Keratinocyte (primary cell): ENCODE data around the gene PLA2G12B. TPM values are rescaled to one million over a fixed set of nuclear protein-coding genes. Genes with fewer than 3 reads are reported as not detected.
A peak's percentile ranks its signal among the peaks of the same experiment; 100 is the strongest.

ENCODE experiments used
- DNase-seq: peaks from one replicate; pipeline ENCODE4 v3.0.0-alpha.2; 2011; ENCODE audit warnings: low read depth, missing footprints, low spot score
- FAIRE-seq: peaks from 2 replicates; lab custom pipeline; 2011; peaks lifted over from hg19 to GRCh38; lab: Jason Lieb, UNC
- H2AFZ ChIP-seq: 2 replicates; pipeline ENCODE4 v1.6.0; 2012; ENCODE audit warnings: low read length, control low read depth, inconsistent platforms; ENCODE audit not compliant: control insufficient read depth
- H3K27ac ChIP-seq: 2 replicates; pipeline ENCODE4 v1.5.1; 2011; ENCODE audit warnings: low read length; ENCODE audit not compliant: control insufficient read depth, insufficient read depth
- H3K27me3 ChIP-seq: 3 replicates; pipeline ENCODE4 v1.6.0; 2011; ENCODE audit warnings: low read length; ENCODE audit not compliant: control insufficient read depth, insufficient read depth; ENCODE audit errors: extremely low read depth
- H3K36me3 ChIP-seq, 2 experiments: 2 replicates in 1 of 2; 3 replicates in 1 of 2; pipeline ENCODE4 v1.5.1; 2011; ENCODE audit warnings: low read length in 2 of 2, mild to moderate bottlenecking in 1 of 2; ENCODE audit not compliant: control insufficient read depth in 2 of 2, insufficient read depth in 2 of 2; ENCODE audit errors: extremely low read depth in 1 of 2
- H3K4me1 ChIP-seq: 3 replicates; pipeline ENCODE4 v1.5.1; 2011; ENCODE audit warnings: low read length; ENCODE audit not compliant: control insufficient read depth, insufficient read depth; ENCODE audit errors: extremely low read depth
- H3K4me2 ChIP-seq: 3 replicates; pipeline ENCODE4 v1.6.0; 2011; ENCODE audit warnings: low read depth, low read length; ENCODE audit not compliant: control insufficient read depth, insufficient read depth; ENCODE audit errors: extremely low read depth
- H3K4me3 ChIP-seq, 3 experiments: fragments of 200-600 bp in 1 of 3; sonication (generic) in 1 of 3; 2 replicates in 2 of 3; 3 replicates in 1 of 3; pipeline ENCODE4 v1.5.1; 2011 to 2016; ENCODE audit warnings: low read length in 3 of 3, mild to moderate bottlenecking in 3 of 3, control low read depth in 2 of 3, inconsistent platforms in 1 of 3, low read depth in 1 of 3, mixed read lengths in 1 of 3, mixed run types in 1 of 3, moderate library complexity in 1 of 3; ENCODE audit not compliant: control insufficient read depth in 2 of 3, insufficient read depth in 2 of 3; ENCODE audit errors: extremely low read depth in 1 of 3
- H3K79me2 ChIP-seq: 2 replicates; pipeline ENCODE4 v1.6.0; 2012; ENCODE audit warnings: low read length; ENCODE audit not compliant: control insufficient read depth, insufficient read depth
- H3K9ac ChIP-seq: 3 replicates; pipeline ENCODE4 v1.6.0; 2011; ENCODE audit warnings: low read length; ENCODE audit not compliant: control insufficient read depth, insufficient read depth; ENCODE audit errors: extremely low read depth
- H3K9me1 ChIP-seq: 3 replicates; pipeline ENCODE4 v1.6.0; 2011; ENCODE audit warnings: low read length; ENCODE audit not compliant: control insufficient read depth, insufficient read depth; ENCODE audit errors: extremely low read depth
- H3K9me3 ChIP-seq: 2 replicates; pipeline ENCODE4 v1.5.1; 2012; ENCODE audit warnings: low read depth, low read length; ENCODE audit not compliant: control insufficient read depth
- H4K20me1 ChIP-seq: 3 replicates; pipeline ENCODE4 v1.6.0; 2011; ENCODE audit warnings: low read length; ENCODE audit not compliant: control insufficient read depth, insufficient read depth; ENCODE audit errors: extremely low read depth
- EZH2 ChIP-seq: IDR thresholded peaks from one replicate; pipeline ENCODE4 v1.6.1; 2012; ENCODE audit warnings: inconsistent platforms, mild to moderate bottlenecking, low read length, moderate library complexity
- dilution Hi-C: fragments of 300-500 bp; cut with MboI; formaldehyde crosslinking; loops from one replicate; pipeline ENCODE4 v1.7.0; 2020; ENCODE audit warnings: low sequenced_read_pairs; ENCODE audit not compliant: extremely low pct_ligation_motif_present
- polyA plus RNA-seq, 5 experiments: library from polyadenylated mRNA; depleted of rRNA in 3 of 5; stranded (reverse) in 3 of 5; stranded (forward) in 1 of 5; unstranded in 1 of 5; fragments of >200 nt; gene quantifications; 1 replicate in 1 of 5; 2 replicates in 3 of 5; 3 replicates in 1 of 5; pipeline versions ENCODE4 v1.2.1 to v1.2.3, GENCODE V29; 2011 to 2012; ENCODE audit warnings: missing spikeins in 2 of 5, low read depth in 1 of 5, low replicate concordance in 1 of 5
- TF ChIP-seq, protein P1 (sequence below), 3 experiments: IDR thresholded peaks in 1 of 3; conservative IDR thresholded peaks in 1 of 3; optimal IDR thresholded peaks in 1 of 3; 2 replicates in 2 of 3; 3 replicates in 1 of 3; pipeline versions ENCODE3 to v1.5.1; 2011; ENCODE audit warnings: low read length in 3 of 3, mild to moderate bottlenecking in 3 of 3, moderate library complexity in 2 of 3, control low read depth in 1 of 3, inconsistent platforms in 1 of 3; ENCODE audit not compliant: insufficient read depth in 2 of 3; ENCODE audit errors: extremely low read depth in 1 of 3

PLA2G12B gene
- polyA plus RNA-seq, 1 donor (not counting 4 experiments of a cell fraction or from before 2014, with no cell fraction given), result not detected

DNA sequence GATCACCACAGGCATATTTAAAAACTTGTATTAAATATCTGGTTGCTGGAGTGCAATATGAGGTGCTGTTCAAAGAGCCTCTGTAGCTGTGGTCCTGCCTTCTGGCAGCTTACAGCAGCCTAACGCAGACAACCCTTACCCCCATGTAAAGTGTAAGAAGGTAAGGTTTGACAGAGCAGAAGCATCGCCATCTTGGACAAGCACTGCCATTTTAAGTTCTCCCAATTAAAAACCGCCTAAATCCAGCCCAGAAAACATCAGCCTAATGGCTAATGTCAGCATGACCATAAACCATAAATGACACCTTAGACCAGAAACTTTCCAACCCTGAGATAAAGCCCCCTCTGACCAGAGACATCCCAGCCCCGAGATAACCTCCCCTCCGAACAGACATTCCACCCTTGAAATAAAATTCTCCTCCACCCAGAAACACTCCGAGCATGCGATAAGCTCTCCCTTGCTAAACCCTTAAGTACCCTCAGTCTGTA is 66.4 kb downstream of the PLA2G12B start:
- Histone ChIP-seq H3K4me1 (peaks cover 36% of the 10 kb centered on the region), H3K27me3 (no peaks in the 10 kb centered on the region), H3K9me1 (no peaks in the 10 kb centered on the region), H4K20me1 (no peaks in the 10 kb centered on the region), H3K4me3 (no peak overlapping the region), H3K9ac (no peak overlapping the region), H3K9me3 (no peaks in the 10 kb centered on the region), H3K4me2 (no peak overlapping the region), H3K36me3 (peaks cover 4 to 9% of the 10 kb centered on the region in 2 experiments), H3K79me2 (no peaks in the 10 kb centered on the region), H3K27ac (no peak overlapping the region), H2AFZ (no peak overlapping the region)
- TF ChIP-seq EZH2, result no peak
- TF ChIP-seq, protein P1, sequence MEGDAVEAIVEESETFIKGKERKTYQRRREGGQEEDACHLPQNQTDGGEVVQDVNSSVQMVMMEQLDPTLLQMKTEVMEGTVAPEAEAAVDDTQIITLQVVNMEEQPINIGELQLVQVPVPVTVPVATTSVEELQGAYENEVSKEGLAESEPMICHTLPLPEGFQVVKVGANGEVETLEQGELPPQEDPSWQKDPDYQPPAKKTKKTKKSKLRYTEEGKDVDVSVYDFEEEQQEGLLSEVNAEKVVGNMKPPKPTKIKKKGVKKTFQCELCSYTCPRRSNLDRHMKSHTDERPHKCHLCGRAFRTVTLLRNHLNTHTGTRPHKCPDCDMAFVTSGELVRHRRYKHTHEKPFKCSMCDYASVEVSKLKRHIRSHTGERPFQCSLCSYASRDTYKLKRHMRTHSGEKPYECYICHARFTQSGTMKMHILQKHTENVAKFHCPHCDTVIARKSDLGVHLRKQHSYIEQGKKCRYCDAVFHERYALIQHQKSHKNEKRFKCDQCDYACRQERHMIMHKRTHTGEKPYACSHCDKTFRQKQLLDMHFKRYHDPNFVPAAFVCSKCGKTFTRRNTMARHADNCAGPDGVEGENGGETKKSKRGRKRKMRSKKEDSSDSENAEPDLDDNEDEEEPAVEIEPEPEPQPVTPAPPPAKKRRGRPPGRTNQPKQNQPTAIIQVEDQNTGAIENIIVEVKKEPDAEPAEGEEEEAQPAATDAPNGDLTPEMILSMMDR (optimal IDR thresholded peaks at IDR 0.05 in 1 of 3, IDR thresholded peaks at IDR 0.05 in 1 of 3, conservative IDR thresholded peaks at IDR 0.05 in 1 of 3; ENCODE audit: extremely low read depth in 1 of 3, insufficient read depth in 2 of 3, low read length in 3 of 3), result no peak
- dilution Hi-C loops, result no loop called here
- DNase-seq (no peak), FAIRE-seq (peak; percentile 57)

DNA sequence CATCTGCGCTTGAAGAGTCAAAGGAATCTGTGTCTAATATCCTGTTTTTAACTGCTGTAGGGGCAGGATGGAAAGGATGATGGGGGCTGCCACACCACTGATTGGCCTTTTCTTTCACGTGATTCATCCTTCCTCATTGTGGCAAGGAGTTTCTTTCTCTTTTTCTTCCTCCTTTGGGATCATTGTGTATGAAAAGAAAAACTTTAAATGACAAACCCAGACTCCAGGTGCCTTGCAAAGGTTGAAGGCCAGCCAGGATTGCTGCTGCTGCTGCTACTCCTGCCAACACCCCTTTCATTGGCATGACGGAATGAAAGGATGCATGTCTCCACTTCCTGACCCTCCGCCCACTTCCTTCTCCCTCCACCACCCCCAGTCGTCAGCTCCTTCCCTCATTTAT is 67.6 kb downstream of the PLA2G12B start:
- H3K9me3 ChIP-seq, result no peaks in the 10 kb centered on the region
- FAIRE-seq (peak; percentile 43), DNase-seq (no peak)
- H4K20me1 ChIP-seq, result no peaks in the 10 kb centered on the region
- H3K4me2 ChIP-seq, result peak overlapping the region; percentile 29
- H3K27me3 ChIP-seq, result no peaks in the 10 kb centered on the region
- no peak for TF ChIP-seq EZH2
- TF ChIP-seq, protein P1 (optimal IDR thresholded peaks at IDR 0.05 in 1 of 3, IDR thresholded peaks at IDR 0.05 in 1 of 3, conservative IDR thresholded peaks at IDR 0.05 in 1 of 3; ENCODE audit: extremely low read depth in 1 of 3, insufficient read depth in 2 of 3, low read length in 3 of 3), result no peak
- peak overlapping the region; percentile 35 for H2AFZ ChIP-seq
- peaks cover 37% of the 10 kb centered on the region for H3K4me1 ChIP-seq
- dilution Hi-C loops, result no loop called here
- H3K9ac ChIP-seq, result no peak overlapping the region
- no peaks in the 10 kb centered on the region for H3K9me1 ChIP-seq
- H3K79me2 ChIP-seq, result no peaks in the 10 kb centered on the region
- H3K4me3 ChIP-seq, result no peak overlapping the region
- peaks cover 4 to 9% of the 10 kb centered on the region in 2 experiments for H3K36me3 ChIP-seq
- H3K27ac ChIP-seq, result peak overlapping the region; percentile 5
